T-helper 2 cell treated with Interferon-gamma antibody and Interleukin-4, amounts not matched to agents 100 ng/mL and 5 ng/mL, for 36 hours (primary cell): ENCODE data around the gene RHOU. TPM values are rescaled to one million over a fixed set of nuclear protein-coding genes. Genes with fewer than 3 reads are reported as not detected.

ENCODE experiments used
- intact Hi-C: fragments of 100-400 bp; cut with micrococcal nuclease; formaldehyde crosslinking; loops from one replicate; pipeline ENCODE4 v1.15.1; 2023
- total RNA-seq: library from RNA; stranded (reverse); gene quantifications from 2 replicates; pipeline ENCODE4 v1.2.3, GENCODE V29; 2022

RHOU gene
- total RNA-seq, 1 donor from 2014 or later: 1.5 TPM

DNA sequence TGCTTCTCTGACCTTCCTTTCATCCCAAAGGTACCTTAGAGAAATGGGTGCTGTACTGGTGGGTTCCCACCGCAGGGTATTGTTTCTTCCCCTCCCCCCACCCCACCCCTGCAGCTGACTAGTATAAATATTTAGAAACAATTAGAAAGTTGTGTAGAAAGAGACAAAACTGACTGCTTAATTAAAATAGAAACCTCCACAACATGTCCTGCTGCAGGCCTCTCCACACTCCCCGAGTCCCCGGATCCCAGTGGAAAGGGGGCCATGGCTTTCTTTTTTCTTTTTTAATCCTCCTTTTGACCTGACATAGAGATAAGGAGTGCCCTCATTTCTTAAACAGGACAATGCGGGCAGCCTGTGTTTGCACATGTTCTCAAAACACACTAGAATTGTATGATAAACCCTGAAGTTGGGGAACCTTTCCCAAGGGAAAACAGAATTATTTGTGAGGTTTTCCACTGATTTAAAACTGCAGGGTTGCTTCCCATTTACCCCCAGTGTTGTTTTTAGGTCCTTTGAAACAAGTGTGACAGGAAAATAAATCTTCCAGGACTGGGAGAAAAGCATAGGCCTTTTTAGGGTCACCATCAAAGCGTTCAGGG is 1.7 kb downstream of the RHOU start:
- intact Hi-C loops: loop anchor here (2.0 to 10.0 kb wide), 2 partner anchors 58 to 518 kb away; no protein-coding TSS in a partner anchor

DNA sequence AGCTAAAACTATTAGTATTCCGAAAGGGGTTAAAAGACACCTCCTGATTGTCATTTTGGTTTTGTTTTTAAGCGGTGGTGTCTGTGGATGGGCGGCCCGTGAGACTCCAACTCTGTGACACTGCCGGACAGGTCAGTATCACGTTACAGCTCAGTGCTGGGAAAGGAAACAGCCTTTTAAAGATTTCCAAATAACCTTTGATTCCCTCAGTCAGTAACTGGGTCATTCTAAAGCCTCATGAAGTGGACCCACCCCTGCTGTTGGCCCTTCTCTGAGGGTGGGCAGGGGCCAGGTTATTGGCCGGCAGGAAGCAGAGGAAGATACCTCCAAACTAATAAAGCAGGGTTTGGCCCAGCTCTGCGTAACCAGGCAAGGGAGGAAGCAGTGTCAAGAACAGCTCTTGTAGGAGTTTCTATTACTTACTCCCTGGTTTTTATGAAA is 2.3 kb downstream of the RHOU start:
- intact Hi-C loops: loop anchor here (2.0 to 10.0 kb wide), 2 partner anchors 57 to 517 kb away; no protein-coding TSS in a partner anchor

DNA sequence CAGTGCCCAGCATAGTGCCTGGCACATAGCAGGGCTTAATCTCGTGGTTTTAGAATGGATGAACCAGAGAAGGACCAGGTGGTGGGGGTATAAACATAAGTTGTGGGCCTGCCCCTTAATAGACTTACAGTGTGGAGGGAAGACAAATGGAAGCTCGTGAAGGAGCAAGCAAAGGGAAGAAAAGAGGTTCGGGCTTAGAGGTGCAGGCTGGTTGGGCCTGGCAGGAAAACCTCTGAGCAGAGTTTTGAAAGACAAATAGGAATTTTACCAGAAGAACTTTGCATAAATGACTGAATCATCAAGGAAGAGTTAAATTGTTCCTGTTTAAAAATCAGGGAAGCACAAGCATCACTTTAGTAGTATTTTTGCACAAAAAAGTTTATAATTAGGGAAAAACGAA is 4.5 kb downstream of the RHOU start:
- intact Hi-C loops: loop anchor here (10.0 kb wide), 1 partner anchor 515 kb away; no protein-coding TSS in a partner anchor

DNA sequence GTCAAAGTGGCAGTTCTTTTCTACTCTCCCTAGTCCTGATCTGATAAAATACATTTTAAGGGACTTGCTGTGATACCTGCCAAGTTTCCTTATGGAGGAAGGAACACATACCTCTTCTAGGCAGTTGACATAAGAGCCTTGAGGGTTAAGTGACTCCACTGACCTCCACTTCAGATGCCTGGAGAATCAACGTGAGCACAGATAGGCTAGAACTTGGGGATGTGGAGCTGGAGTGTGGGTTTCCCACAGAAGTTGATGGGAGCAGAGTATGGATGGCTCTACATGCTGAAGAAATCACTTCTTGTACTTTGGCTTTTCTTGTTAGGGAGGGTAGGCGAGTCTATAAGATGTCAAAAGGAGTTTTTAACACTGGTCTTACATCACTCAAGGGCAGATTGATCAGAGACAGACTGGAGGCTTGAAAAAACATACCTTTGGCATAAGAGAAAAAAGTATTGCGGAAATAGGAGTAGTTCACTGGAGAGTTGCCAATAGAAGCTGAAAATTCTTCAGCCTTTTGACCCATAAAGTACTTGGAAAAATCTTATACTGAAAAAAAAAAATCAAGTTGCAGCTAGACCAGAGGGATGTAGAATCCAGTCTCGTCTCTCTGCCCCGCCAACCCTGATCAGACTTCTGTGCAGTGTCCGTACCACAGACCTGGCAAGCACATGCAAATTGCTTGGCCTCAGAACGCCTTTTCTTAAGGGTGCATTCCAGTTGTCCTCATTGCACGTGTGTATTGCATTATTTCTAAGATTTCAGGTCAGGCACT is 5.5 kb downstream of the RHOU start:
- intact Hi-C loops: no loop called here

DNA sequence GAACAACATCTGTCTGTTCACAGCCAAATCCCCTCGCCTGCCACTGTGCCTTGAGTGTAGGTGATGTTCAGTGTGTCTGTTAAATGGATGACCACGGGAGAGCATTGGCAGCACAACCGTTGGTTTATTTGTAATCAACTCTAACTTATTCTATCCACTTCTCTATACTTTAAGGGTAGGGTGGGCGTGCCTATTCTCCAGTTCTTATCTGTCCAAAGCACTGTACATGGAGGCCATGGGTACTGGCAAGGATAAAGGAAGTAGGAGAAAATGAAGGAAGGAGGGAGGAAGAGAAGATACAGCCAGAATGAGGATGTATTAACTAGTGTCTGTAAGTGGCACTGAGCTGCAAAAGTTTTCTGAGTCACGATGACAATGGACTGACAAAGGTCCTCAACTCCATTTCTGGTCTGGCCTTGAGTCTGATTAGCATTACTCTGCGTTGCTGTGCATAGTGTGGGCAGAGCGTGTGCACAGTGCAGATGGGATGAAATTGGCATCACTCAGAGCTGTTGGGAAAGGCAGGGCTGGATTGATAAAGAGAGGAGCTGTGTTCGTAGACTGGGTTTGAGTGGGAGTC is 7.1 kb downstream of the RHOU start:
- intact Hi-C loops: no loop called here

DNA sequence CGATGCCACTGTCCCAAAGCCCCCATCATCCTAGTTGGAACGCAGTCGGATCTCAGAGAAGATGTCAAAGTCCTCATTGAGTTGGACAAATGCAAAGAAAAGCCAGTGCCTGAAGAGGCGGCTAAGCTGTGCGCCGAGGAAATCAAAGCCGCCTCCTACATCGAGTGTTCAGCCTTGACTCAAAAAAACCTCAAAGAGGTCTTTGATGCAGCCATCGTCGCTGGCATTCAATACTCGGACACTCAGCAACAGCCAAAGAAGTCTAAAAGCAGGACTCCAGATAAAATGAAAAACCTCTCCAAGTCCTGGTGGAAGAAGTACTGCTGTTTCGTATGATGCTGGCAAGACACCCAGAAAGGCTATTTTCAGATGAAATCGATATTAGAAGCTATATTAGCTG is 8.1 kb downstream of the RHOU start:
- intact Hi-C loops: no loop called here

DNA sequence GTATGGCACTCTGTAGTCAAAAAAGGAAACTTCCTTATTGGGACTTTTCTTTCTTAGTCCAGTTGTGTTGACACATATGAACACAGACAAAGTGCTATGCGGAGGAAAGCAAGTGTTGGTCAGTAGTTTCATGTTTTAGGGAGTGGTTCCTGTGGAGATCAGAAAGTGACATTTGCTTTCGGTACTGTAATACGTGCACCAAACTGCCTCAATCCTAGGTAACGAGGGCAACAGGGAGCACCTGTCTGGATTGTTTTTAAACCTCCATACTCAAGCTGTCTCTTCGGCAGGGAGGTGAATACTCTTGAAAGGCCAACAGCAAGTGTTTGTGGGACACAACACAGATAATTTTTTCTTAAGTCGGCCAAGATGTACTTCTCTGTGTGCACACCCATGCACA is 9.1 kb downstream of the RHOU start:
- intact Hi-C loops: no loop called here

DNA sequence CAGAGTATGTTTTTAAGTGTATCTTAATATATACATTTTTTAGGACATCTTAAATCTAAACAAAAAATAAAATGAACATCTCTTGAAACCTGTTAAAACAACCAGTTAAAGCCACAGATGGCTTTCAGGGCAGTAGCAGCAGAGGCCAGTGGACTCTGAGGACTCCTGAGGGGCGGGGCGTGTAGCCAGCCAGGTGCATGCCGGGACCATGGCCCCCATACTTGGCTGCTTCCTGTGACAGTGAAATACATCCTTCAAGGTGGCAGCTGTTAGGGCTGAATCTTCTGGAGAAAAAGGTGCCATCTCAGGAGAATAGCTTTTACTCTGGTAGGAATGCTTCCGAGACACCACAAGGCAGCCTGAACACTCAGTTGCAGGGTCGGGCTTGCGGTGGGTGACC is 9.6 kb downstream of the RHOU start:
- intact Hi-C loops: no loop called here

DNA sequence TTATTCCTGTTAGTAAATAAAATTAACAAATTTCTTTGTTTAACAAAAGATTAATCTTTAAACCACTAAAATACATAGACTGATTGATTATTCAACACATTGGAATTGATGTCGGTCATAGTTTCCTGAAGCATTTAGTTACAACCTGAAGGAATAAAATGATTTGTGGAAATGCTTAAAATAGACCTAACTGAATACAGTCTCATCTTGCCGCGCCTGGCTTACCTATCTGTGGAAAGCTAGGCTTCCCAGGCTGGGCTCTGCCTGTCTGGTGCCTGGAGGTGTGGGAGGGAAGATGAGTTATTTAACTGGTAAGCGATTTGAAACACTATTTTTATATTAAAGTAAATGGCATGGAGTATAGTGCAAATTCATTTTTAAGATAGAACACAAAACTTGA is 10.2 kb downstream of the RHOU start:
- intact Hi-C loops: no loop called here

DNA sequence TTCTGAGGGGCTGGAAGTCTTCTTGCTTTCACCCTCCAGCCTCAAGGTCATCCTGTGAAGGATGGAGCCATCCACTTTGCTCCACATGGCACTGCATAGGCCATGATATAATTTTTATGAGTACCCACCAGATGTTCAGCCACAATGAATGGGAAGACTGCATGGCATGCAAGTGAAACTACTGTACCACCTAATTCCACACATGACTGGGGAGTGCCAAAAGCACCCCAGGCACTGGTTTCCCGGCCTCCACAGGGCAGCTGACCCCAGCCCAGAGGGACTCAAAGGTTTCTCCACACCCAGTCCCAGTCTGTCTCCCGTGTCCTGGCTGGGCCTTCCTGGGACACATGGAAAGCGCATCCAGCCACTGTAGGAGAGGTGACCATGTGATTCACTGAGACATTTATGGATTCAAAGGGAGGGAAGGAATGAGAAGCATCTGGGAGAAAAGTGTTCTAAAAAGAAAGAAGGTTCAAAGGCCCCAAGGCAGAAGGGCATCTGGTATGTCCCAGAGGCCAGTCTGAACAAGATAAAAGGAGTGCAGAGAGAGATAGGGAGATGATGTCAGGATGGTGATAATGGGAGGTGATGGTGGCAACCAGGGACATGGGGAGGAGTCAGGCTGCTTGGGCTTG is 12.1 kb downstream of the RHOU start:
- intact Hi-C loops: no loop called here

DNA sequence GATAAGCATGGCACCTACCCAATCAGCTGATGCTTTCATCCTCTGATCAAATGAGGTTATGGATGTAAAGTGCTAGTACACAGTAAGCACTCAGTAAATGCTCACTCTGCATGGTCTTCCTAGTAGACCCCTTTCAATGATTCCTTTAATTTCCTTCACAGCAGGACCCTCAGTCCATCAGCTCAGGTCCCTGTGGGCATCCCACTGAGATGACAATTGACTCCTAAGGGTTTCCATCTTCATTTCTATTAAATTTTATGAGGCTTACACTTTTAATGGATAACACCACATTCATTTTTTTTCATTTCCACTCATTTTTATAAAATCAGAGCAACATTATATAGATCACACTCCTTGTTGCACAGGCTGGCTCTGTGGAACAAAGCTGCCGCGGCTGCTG is 12.8 kb downstream of the RHOU start:
- intact Hi-C loops: no loop called here

DNA sequence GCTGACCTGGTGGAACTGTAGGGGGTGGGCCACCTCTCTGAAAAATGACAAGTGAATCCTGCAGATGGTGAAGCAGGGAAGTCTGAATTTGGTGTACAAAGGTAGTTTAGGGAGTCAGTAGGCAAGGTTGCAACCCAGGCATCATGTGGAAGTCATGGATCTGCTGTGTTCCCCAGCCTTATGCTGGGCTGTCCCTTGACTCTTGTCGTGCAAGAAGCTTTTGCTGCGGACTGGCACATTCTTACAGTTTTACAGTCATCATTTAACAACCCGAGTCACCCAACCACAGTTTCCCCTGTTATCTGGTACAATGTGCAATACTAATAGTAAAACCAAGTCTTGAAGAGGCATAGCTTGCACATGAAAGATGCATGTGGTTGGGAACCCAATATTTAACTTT is 13.2 kb downstream of the RHOU start:
- intact Hi-C loops: no loop called here

DNA sequence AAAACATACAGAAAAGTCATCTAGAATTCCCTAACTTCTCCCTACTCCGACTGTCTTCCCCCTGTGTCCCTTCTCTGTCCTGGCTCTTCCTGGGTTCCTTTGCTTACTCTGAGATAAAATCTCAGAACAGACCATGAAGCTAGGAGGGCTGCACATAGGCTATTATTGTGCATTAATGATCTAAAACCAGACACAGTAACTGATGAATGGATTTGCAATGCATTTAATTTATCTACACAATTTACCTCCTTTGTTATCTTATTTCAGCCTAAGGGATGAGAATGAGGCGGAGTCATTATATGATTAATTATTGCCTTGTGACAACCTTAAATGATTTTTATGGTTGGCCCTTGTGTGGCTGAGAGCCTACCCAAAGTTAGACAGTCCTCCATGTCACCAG is 14.5 kb downstream of the RHOU start:
- intact Hi-C loops: no loop called here

DNA sequence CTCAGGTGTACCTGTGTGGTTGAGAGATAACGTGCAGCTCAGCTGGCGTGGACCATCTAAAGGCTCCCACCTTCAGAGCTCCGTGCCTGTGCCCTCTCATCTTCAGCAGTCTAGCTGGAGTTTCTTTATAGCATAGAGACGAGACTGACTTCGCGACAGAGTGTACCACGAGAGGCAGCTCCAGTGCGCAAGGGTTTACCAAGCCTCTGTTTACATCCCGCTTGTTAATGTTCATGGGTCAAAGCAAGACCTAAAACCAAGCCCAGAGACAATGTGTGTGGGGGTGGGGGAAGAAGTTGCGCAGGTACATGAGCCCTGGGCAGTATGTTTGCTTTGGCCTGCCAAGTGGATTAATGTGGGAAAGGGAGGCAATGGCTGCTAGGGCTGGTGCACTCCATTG is 15.6 kb downstream of the RHOU start:
- intact Hi-C loops: no loop called here

DNA sequence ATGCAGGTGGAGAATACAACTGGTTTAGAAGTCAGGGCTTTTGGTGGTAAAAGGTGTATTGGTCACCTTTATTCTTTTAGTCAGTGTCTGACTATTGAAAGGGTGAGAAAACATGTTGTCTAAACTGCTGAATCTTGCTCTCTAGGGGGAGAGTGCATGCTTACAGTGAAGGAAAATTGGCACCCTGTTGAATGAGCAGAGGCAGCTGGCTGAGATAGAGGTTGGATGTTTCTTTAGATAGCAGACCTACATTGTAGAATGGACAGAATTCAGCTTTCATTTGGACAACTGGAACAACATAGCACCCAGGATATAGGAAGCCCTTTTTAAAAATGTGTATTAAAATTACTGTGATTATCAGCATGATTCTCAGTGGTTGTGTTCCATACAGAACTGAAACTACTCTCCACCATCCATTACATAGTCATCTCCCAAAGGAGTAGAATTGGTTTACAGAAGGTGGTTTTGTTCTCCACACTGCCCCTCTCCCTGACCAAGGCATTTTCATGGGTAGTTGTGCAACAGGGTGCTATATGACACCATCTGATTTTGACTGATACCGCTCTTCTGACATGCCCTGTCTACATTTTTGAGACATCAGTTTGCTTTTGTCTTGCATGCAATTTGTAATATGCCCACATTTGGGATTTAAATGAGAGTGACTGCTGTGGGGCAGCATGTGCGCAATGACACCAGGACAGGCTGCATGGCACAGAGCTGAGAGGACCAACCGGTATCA is 16.2 kb downstream of the RHOU start:
- intact Hi-C loops: no loop called here

DNA sequence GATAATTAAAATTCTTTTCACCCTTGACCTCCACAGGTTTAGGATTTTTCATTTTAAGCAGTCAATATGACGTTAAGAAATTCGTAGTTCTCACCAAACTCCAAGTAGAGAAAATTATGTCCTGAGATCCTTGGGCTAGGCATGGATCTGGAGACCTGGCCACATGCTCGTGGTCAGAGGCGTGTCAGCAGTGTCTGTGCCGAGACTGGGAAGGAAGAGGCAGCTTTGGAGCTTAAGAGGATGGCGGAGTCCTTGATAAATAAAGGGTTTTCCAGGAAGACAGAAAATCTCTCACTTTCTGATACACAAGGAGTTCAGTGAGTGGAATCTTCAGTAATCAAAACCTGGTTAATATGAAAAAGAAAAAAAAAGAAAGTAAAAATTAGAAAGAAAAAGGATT is 17.0 kb downstream of the RHOU start:
- intact Hi-C loops: no loop called here

DNA sequence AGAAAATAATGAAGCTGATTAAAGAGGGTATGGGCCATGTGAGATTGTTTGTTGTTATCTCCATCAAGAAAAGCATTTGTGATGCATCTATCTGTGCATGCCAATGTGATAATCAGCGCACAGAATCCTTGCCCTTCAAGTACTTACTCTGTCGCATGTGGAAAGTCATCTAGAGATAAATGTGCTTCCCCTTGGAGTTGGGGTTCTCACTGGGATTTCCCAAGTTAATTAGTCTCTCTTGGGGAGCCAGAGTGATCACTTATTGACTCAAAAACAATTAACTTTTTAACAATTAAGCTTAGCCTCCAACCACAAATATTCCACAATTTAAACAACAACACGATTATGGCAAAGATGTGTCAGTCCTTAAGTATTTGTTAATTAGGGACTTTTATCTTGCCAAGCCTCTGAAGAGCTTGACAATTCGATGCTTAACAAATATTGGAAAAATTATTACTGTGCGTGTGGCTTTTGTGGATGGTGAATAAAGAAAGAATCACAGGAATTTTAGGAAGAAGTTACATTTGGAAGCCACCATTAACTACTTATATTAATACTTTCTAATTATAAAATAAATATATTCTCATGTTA is 17.5 kb downstream of the RHOU start:
- intact Hi-C loops: no loop called here

DNA sequence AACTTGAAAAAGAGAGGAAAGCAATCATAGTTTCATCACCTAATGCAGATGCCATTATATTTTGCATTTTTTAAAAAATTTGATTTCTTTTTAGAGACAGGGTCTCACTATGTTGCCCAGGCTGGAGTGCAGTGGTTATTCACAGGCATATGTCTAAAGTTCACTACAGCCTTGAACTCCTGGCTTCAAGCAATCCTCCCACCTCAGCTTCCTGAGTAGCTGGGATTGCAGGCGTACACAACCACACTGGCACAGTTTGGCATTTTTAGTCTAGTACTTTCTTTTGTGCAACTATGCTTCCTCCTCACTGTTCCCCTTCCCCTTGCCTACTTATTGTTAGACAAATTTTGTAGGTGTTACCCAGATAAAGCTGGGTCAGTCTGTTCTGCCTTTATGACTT is 18.0 kb downstream of the RHOU start:
- intact Hi-C loops: no loop called here

DNA sequence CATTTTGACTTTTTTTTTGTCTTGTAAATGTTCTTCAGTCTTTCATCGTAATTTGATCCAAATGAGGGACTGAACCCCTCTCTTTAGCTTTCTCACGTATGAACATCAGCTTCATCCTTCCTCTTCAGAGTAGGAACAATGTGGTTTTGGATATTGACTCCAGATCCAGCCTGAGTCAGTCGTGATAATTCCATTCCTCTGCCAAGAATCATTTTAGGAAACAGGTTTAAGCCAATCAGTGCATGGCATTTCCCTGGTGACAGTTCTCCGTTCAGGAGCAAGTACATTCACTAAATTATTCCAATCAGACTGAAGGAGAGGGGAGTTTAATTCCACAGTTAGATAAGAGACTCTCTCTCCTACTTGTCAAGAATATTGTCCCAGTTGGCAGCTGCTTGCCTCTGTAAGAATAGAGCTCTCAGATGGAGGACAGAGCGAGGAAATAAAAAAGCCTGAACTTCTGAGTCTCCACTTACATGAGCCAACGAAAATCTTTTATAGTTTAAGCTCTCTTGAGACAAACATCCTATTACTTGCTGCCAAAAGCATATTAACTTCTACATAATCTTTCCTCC is 18.6 kb downstream of the RHOU start:
- intact Hi-C loops: no loop called here

DNA sequence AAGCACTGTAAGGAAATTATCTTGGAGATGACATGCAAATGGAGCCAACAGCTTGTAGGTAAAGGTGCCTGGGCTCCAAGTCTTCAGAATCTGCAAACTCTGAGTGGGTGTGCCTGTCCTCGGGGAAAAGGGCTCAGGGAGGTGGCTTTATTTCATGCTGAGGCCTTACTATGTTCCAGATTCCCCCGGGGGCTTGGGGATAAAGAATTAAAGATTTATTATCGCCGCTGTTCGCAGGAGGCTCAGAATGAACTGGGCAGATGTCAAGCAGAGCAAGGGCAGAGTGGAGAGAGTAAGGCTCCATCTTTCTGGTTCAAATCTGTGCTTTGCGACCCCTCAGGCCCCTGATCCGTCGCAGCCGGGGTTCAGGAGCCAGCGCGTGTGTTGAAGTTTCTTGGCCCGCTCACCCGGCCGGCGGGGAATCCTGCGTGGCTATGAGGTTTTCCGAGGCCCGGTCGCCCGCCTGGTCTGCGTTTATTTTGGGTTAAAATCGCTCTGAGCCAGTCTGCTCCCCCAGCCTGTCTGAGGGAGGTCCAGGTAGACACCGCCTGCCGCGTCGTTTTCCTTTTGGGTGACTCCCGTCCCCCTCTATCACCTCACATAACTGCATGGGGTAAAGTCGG is 19.5 kb downstream of the RHOU start:
- intact Hi-C loops: no loop called here
